ENCODE data around the gene RPLP2. TPM values are rescaled to one million over a fixed set of nuclear protein-coding genes. Genes with fewer than 3 reads are reported as not detected.
A peak's percentile ranks its signal among the peaks of the same experiment; 100 is the strongest.

Gene RPLP2
- total and polyA plus RNA-seq, 8 donors: 761 to 1,687 (median 1,137) TPM

GRCh38 chr11:849951-850774 is 40.4 kb downstream of the RPLP2 start:
- ATAC-seq (no peak), FAIRE-seq (no peak), DNase-seq (no peak)
- Histone ChIP-seq H3K4me3 (peak overlapping the region; percentile 8 to 31 (median 20)), H3K36me3 (no peaks in the 10 kb centered on the region), H3K9me3 (no peaks in the 10 kb centered on the region), H3K27me3 (no peaks in the 10 kb centered on the region), H3K27ac (no peak overlapping the region), H3K4me1 (peaks cover 0 to 16% (median 11%) of the 10 kb centered on the region in 3 donors)
- WGBS, 2 donors: 30 to 36% methylated on average over 73 to 97 of the region's 97 CpGs
- intact Hi-C loops (cut with DNase I): loop anchor here in 1 of 3 donors (5.0 kb wide), 1 partner anchor 202 kb away; no protein-coding TSS in a partner anchor
- no peak for TF ChIP-seq CTCF (IDR thresholded peaks at IDR 0.05)

DNA sequence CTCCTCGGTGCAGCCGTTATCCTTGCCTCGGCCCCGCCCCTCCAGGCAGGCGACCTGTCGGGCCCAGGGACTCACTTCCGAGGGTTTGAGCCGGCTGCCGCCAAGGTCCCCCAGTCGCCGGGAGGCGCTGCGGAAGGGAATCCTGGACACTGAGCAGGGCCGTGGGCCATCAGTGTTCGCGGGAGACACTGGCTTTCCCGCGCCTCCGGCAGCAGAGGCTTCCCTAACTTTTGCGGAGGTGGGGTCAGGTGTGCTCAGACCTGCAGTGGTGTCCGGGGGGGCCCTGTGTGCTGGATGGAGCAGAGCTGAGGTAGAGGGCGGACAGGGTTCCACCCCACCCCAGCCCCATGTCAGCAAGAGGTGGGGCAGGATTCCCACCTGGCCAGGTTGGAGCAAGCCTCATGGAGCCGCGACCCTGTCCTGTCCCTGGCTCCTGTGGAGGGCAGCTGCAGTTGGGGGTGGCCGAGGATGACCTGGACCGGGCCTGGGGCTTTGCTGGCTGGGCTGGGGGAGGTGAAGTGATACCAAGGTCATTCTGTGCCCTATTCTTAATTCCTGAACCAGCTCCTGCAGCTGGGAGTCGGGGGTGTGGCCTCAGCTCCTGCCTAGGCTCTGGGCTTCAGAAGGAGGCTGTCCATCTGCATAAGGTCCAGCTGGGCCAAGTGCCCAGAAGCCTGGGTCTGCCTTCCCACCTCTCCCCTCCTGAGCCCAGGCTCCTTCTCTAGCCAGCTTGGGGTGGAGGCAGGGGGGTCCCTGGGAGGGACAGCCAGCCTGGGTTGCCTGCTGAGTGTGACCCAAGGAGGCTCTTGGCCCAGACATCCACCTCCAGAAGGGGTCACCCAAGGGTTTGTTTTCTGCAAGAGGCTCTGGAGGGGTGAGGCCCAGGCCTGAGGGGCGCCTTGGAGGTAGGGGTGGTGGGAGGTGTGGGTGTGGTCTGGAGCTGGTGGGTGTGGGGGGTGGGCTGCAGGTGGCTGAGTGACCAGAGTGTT is 41.3 kb downstream of the RPLP2 start:
- Histone ChIP-seq H3K4me3 (no peak overlapping the region), H3K27ac (no peak overlapping the region), H3K36me3 (no peaks in the 10 kb centered on the region), H3K27me3 (no peaks in the 10 kb centered on the region), H3K9me3 (no peaks in the 10 kb centered on the region), H3K4me1 (peaks cover 0 to 16% (median 11%) of the 10 kb centered on the region in 3 donors)
- TF ChIP-seq CTCF (IDR thresholded peaks at IDR 0.05): no peak
- intact Hi-C loops (cut with DNase I): no loop called here
- no peak for DNase-seq
- 74 to 82% methylated on average over 28 of the region's 28 CpGs for WGBS, 2 donors
- no peak for ATAC-seq
- FAIRE-seq: no peak

DNA sequence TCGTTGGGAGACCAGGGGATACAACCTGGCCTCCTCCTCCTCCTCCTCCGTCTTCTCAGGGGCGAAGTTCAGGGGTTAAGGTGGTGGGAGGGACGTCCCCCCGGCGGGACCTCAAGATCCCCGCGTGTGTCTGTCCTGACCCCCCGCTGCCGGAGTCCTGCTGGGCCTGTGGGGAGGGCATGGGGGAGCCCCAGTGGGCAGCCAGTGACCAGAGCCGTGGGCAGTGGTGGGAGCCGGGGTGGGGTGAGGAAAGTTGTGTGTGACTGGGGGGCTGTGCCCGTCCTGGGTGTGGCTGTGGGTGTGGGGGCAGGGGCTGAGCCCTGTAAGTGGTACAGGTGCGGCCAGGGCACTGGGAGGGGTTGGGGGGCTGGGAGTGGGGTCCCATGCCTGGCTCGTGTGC is 43.0 kb downstream of the RPLP2 start:
- H3K4me1 ChIP-seq: peaks cover 0 to 16% (median 11%) of the 10 kb centered on the region in 3 donors
- no peak for FAIRE-seq
- H3K4me3 ChIP-seq: no peak overlapping the region
- H3K27ac ChIP-seq: no peak overlapping the region
- no peaks in the 10 kb centered on the region for H3K36me3 ChIP-seq
- ATAC-seq: no peak
- H3K27me3 ChIP-seq: no peaks in the 10 kb centered on the region
- intact Hi-C loops (cut with DNase I): no loop called here
- no peak for TF ChIP-seq CTCF (IDR thresholded peaks at IDR 0.05)
- no peaks in the 10 kb centered on the region for H3K9me3 ChIP-seq
- no peak for DNase-seq
- 84 to 87% methylated on average over 14 to 15 of the region's 15 CpGs for WGBS, 2 donors

- ATAC-seq: no peak
- no peak for FAIRE-seq
- H3K36me3 ChIP-seq: no peaks in the 10 kb centered on the region
- H3K4me1 ChIP-seq: peaks cover 0 to 8% (median 4%) of the 10 kb centered on the region in 3 donors
- no peak for DNase-seq
- no peak overlapping the region for H3K4me3 ChIP-seq
- intact Hi-C loops (cut with DNase I): no loop called here
- no peak overlapping the region for H3K27ac ChIP-seq
- TF ChIP-seq CTCF (IDR thresholded peaks at IDR 0.05): no peak
- H3K27me3 ChIP-seq: no peaks in the 10 kb centered on the region
- WGBS, 2 donors: 96% methylated on average over 27 of the region's 27 CpGs
- H3K9me3 ChIP-seq: no peaks in the 10 kb centered on the region
Observed at GRCh38 chr11:853682-854448, 44.1 kb downstream of the RPLP2 start.

All from pancreas (tissue), 10 donors.